GM18873 (cell line): Measurements from ENCODE around the gene TYSND1.
A peak's percentile ranks its signal among the peaks of the same experiment; 100 is the strongest.
"Not testable (repeated sequence)": the region's sequence is repeated elsewhere in the genome, so short reads cannot be mapped to it uniquely, and the experiment has no call there.

ENCODE experiments used
- ATAC-seq: cut with Tn5 transposase; IDR thresholded peaks from one replicate; pipeline ENCODE4 v1.9.1; 2021; ENCODE audit warnings: mild to moderate bottlenecking, moderate library complexity, moderate number of reproducible peaks; ENCODE audit not compliant: unreplicated experiment, low FRiP score

TYSND1 gene, protein sequence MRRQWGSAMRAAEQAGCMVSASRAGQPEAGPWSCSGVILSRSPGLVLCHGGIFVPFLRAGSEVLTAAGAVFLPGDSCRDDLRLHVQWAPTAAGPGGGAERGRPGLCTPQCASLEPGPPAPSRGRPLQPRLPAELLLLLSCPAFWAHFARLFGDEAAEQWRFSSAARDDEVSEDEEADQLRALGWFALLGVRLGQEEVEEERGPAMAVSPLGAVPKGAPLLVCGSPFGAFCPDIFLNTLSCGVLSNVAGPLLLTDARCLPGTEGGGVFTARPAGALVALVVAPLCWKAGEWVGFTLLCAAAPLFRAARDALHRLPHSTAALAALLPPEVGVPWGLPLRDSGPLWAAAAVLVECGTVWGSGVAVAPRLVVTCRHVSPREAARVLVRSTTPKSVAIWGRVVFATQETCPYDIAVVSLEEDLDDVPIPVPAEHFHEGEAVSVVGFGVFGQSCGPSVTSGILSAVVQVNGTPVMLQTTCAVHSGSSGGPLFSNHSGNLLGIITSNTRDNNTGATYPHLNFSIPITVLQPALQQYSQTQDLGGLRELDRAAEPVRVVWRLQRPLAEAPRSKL

DNA sequence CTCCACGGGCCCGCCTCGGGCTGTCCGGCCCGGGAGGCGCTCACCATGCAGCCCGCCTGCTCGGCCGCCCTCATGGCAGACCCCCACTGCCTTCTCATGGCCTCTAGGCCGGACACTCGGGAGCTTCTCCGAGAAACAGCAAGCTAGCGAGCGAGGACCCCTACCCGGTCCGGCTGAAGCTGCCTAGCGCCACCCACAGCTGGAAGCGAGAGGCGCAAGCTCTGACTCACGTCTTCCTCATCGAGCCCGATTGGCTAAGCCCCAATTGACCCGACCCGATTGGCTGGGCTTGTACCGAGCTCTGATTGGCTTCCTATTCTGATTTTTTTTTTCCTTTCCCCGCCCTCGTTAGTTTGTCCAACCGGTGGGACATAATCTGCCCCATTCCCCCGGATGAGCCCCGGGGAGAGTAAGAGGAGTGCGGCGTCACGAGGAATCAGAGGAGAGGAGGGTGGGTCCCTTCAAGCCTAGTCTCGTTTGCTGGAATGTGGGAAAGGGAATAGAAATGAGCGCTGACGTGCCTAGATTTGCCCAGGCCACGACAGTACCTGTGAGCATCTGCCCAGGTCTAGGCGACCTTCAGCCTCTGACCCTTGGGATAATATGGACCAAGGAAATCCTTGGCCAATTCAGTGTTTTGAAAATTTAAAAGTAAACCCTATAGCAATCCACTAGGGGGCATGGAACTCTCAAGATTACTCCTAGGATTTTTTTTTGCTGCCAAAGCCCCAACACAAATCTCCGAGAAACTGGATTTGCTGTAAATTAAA, at the start of gene TYSND1:
TYSND1 (minus strand) TSS at position 212 of the 770 bp plus-strand sequence; CDS start at position 98, 114 bp downstream.
- peak; percentile 88 for ATAC-seq

DNA sequence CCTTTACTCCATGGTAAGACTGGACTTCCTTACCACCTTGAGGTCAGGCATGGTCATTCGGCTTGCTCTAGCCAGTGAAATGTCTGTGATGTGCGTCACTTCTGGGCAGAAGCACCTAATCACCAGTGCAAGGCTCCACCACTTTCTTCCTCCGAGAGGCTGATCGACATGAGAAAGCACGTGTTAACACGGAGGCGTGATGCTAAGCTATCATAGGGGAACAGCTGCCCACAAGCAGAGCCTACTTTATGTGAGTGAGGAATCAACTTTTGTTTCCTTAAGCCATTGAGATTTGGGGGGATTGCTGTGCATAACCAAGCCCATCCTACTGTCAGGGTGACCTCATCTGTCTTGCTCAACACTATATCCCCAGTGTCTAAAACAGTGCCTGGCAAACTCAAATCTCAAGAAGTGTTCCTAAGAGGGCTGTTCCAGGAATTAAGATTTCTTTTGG, 46.9 kb upstream of the TYSND1 start:
- ATAC-seq: no peak

DNA sequence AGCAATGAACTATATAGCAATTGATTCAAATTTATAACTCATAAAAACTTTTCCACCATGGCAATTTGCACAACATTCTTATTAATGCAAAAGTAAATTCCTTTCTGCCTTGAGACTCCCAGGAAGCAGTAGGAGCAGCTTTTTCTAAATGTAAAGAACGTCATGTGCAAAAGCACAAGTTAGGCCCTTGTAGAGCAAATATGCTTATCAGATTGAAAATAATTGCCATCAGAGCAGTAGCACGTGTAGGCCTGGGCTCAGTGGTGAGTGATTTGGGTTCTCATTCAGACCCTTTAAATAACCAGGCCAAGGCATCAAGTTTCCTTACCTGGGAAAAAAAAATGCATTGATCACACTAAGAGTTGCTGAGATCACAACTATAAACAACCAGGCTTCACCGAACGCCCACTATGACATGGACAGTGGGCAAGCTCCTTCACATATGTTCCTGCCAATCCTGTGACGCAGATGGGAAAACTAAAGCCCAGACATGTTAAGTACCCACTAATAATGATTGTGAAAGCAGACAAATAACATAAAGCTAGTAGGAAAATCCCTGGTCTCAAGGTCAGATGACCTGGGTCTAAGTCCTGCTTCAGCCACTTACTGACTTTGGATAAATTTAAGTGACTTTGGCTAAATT, 45.9 kb upstream of the TYSND1 start:
- no peak for ATAC-seq

DNA sequence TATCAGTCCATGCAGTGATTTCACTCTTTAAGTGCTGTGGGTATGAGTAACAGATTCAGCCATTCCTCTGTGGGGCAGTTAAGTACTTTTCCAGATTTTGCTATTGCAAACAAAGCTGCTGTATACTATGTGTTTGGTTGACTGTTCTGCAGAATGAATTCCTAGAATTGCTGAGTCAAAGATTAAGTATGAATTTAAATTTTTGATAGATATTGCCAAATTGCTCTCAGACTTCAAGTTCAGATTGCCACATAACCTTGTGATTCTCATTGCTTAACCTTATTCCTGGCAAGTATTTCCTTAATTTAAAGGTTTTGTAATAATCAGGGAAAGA, 45.4 kb upstream of the TYSND1 start:
- ATAC-seq: no peak

DNA sequence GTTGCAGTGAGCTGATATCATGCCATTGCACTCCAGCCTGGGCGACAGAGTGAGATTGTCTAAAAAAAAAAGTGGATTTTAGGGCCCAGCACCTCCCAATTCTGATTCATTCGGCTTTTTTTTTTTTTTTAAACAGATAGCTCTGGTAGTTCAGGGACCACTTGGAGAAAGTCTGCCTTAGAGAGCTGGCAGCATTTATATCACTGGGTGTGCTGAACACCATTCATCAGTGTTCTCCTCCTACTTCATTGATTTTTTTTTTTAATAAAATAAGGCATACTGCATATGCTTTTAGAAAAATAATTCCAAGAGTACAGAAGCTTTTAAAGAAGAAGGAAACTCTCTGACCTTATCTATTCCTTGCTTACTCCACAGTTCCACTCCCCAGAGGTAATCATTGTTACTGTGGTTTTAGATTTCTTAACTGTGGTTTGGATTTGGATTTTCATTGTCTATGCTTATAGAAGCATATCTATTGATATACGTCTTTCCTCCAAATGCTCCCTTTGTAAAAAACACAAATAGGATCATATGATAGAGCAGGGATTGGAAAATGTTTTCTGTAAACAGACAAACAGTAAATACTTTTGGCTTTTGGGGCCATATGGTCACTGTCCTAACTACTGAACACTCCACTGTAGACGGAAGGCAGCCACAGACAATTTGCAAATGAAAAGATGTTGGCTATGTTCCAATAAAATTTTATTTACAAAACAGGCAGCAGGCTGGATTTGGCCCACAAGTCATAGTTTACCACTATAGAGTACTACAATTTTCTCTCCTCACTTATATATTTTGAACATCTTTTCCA, 44.9 kb upstream of the TYSND1 start:
- no peak for ATAC-seq

DNA sequence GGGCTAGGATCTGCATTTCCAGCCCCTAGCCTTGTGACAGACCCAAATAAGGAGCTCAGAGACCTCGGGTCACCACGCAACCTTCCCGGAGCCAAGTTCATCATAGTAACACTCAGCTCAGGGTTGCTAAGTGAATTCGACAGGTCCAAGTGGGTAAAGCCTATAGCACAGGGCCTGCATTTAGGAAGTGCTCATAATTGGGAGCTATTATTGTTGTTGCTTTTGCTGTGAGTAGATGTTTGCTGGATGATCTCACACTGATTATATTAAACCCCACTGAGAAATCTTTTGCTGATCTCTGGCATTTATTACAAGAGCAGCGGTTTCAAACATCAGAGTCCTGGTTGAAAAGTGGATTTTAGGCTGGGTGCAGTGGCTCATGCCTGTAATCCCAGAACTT, 44.1 kb upstream of the TYSND1 start:
- ATAC-seq: no peak

DNA sequence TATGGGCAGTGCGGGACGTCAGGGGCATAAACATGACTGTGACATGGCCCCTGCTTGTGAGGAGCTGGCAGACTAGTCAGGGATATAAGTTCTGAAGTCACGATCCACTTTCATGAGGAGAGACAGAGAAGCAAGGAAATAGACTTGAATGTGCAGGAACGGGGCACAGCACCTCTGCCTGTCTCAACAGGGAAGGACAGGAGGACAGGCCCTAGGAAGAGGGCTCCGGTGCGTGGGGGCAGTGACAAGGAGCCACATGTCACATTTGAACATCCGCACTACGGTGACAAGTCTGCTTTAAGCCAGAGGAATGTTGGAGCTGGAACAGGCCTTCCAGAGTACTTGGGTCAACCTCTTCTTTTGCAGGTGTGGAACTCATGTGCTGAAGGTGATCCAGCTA, 43.6 kb upstream of the TYSND1 start:
- ATAC-seq: no peak

DNA sequence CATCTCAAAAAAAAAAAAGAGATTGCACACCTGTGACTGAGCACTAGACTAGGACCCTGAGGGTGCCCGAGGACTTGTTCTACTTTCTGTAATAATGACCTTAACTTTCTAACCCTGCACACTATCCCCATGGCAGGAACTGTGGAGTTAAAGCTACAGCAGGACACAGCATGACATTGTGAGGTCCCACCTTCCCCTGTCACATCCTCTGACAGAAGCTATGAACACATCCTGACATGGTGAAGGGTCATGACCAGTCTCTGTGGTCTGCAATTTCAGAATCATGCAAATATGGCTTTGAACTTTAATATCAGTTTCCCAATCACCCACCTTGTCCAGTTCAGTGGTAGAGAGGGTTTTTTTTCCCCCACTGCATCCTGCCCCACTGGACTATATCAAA, 42.3 kb upstream of the TYSND1 start:
- no peak for ATAC-seq

DNA sequence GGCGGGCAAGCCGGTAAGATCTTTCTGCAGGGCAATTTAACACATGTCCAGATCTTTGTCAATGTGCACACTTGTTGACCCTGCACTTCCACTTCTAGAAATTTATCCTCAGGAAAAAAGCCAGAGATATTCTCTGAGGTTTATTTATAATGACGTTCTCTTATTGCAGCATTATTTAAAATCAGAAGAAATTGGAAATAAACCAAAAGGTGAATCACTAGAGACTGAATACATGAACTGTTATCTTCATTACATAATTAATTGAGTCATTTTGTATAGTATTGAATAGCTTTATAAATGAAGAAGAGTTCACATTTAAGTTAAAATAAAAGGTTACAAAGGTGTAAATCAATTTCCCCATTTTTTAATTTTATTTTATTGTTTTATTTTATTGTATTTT, 40.1 kb upstream of the TYSND1 start:
- ATAC-seq: no peak

DNA sequence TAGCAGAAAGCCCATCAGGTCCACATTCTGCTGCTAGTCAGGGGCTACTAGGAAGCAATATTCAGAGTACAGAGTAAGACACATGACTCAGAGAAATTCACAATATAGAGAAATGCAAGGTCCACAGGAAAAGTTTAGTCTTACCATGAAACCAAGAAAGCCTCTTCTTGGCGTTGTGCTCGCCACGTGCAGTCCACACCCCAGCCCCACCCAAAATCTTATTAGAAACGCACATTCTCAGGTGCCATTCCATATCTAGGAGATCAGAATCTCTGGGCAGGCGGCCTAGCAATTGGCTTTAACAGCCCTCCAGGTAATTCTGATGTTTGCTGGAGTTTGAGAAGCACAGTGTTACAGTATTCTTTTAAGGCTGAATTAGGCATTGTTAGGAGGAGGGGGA, 39.6 kb upstream of the TYSND1 start:
- no peak for ATAC-seq

DNA sequence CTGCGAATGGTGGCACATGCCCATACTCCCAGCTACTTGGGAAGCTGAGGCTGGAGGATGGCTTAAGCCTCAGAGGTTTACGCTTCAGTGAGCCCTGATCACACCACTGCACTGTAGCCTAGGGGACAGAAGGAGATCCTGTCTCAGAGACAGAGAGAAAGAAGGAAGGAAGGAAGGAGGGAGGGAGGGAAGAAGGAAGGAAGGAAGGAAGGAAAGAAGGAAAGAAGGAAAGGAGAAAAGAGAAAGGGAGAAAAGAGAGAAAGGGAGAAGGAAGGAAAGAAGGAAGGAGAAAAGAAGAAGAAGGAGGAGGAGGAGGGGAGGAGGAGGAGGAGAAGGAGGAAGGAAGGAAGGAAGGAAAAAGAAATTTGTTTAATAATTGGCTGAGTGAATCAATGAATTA, 36.8 kb upstream of the TYSND1 start:
- ATAC-seq: no peak

DNA sequence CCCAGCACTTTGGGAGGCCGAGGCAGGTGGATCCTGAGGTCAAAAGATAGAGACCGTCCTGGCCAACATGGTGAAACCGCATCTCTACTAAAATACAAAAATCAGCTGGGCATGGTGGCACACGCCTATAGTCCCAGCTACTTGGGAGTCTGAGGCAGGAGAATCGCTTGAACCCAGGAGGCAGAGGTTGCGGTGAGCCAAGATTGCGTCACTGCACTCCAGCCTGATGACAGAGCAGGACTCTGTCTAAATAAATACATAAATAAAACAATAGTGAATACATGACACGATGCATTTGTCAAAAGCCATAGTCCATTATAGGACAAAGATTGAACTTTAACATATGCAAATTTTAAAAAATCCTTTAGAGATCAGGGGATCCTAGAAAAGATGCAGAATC, 32.7 kb upstream of the TYSND1 start:
- ATAC-seq: not testable (repeated sequence)

DNA sequence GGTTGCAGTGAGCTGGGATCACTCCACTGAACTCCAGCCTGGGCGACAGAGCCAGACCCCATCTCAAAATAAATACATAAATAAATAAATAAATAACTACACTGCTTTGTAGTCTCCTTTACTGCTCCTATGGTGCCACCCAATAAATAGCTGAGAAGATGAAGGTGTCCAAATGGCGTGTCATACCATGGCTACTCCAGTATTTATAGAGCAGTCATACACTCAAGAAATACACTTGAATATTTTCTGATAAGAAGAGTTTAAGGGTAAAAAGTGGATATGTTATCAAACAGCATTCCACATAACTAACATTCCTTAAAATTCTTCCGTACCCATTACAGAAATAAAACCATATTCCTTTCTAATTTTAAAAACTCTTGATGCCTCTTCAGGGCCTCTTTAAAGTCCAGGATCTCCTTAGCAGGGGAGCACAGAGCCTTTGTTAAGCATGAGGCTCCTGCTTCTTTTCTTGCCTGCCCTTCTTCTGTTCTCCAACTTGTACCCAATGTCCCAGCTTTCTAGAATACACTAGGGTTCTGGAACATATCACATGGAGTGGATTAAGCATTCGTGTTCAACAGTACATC, 31.7 kb upstream of the TYSND1 start:
- no peak for ATAC-seq

DNA sequence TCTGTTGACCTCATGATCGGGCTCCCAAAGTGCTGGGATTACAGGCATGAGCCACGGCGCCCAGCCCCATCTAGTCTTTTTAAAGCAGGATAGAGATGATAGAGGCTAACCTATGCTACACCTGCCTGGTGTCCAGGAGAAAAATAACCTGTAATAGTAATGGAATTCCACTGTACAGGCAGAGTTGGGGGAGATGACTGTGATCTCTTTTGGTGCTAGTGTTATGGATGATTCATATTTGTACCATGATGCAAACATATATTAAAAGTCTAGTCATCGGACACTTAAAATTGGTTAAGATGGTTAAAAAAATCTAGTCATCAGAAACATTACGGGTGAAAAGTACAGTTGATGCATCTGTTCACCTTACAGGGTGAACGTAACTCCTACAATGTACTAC, 29.9 kb upstream of the TYSND1 start:
- ATAC-seq: no peak

DNA sequence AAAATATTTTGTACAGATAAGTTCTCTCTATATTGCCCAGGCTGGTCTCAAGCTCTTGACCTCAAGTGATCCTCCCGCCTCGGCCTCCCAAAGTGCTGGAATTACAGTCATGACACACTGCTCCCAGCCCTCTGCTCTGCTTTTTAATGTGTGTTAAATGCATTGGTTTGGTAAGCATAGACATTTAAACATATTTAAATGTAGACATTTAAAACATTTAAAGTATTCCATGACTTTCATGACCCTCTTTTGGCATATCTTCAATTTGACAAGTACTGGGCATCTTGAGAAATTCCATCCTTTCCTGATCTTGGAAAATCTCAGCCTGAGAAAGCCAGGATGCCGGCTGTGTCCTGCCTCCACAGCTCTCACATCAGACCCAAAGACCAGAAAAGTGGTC, 29.0 kb upstream of the TYSND1 start:
- ATAC-seq: no peak

DNA sequence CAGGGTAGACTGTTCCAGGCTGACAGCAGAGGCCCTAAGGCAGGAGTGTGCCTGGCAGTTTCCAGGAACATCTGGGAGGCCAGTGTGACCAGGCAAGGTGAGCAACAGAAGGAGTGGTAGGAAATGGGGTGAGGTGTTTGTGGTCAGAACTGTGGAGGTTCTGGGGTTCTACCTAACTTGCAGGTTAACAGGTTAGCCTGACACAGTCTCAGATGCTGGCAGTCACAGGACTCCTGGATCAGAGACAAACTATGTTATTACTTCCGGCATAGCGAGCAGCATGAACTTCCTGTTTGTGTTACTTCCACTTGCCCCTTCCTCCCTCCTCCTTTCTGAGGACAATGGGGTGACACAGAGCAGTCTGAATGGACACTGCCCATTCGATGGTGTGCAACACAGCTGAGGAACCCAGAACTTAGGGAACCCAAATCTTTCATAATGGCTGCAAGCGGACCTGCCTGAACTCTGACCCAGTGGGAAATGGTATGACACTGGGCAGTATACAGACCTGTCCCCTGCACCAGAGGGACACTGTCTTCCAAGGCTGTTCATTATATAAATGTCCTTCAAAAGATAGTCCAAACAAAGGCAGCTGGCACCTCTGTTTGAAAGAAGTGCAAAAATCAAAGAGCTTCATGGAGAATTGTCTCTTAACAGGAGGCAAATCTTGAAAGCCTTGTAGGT, 27.7 kb upstream of the TYSND1 start:
- no peak for ATAC-seq

DNA sequence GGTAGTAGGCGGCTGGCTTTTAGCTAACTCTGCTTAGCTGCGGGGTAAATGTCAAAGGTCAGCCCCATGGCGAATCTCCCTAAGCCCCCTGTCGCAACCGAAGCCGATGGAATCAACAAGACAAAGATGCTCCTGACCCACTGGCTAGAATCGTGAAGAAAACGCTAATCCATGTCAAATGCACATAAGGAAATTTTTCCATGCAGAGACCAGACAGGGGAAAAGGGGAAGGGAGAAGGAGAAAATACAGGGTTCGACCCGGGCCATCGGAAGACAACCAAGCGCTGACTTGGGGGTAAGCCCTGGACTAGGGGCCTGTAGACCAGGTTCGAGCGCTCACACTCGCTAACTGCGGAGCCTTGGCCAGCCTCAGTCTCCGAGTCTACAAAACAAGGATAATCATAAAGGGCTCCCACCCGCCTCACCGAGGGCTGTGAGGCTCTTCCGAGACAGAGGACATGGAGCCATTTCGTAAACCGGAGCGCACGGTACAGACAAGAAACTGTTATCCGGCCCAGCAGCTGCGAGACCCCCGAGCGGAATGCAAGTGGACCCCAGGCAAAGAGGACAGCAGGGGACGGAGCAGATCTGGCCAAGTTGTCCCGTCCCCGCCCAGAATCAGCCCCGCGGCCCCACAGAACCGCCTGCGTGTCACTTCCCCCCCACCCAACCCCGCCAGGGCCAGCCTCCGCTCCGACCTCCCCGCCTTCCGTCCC, 23.3 kb upstream of the TYSND1 start:
- no peak for ATAC-seq

DNA sequence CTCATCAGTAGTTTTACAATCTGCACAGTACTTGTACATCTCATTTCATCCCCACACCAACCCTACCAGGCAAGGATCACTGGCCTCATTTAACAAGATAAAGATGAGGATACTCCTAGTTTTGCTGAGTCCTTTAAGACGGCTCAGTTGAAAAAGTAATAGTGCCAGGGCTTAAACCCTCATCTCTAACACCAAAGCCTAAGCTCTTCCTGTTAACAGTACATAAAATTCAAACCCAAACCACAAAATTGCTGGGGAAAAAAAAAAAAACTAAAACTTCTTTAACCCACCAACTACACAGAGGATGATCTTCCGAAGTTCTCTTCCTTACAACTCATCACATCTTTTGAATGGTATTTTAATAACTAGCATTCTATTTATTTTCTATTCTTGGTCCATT, 22.5 kb upstream of the TYSND1 start:
- ATAC-seq: no peak

DNA sequence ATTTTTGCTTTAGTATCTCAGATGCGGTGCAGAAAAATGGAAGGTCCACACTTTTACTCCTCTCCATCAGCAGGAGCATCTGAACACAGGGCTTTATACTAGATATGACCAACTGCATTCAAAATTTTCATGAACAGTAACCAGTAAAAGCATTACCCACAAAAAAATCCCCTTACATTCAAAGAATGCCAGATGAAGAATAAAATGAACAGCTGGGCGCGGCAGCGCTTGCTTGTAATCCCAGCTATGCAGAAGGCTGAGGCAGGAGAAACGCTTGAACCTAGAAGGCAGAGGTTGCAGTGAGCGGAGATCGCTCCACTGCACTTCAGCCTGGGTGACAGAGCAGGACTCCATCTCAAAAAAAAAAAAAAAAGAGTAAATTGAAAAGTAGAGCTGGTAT, 20.7 kb upstream of the TYSND1 start:
- ATAC-seq: no peak
